ENCODE measurements around the gene P3H2.

Gene P3H2

GRCh38 chr3:189921770-189922169 is 198.9 kb downstream of the P3H2 start:
- no peak for TF ChIP-seq JUND (IDR thresholded peaks at IDR 0.05; ENCODE audit: low read depth)
- in situ Hi-C loops (cut with HindIII; ENCODE audit: low pct_unique_long_range_greater_than_20kb, low sequenced_read_pairs) = no loop called here
- no peak for DNase-seq (ENCODE audit: low read depth in 1 of 2, low spot score in 1 of 2)

GRCh38 chr3:189914799-189915198 is 205.9 kb downstream of the P3H2 start:
- no peak for TF ChIP-seq JUND (IDR thresholded peaks at IDR 0.05; ENCODE audit: low read depth)
- in situ Hi-C loops (cut with HindIII; ENCODE audit: low pct_unique_long_range_greater_than_20kb, low sequenced_read_pairs) = no loop called here
- no peak for DNase-seq (ENCODE audit: low read depth in 1 of 2, low spot score in 1 of 2)

GRCh38 chr3:189911001-189911400 is 209.7 kb downstream of the P3H2 start:
- in situ Hi-C loops (cut with HindIII; ENCODE audit: low pct_unique_long_range_greater_than_20kb, low sequenced_read_pairs) = no loop called here
- DNase-seq (ENCODE audit: low read depth in 1 of 2, low spot score in 1 of 2) = peak in 1 of 2 experiments; percentile 47
- no peak for TF ChIP-seq JUND (IDR thresholded peaks at IDR 0.05; ENCODE audit: low read depth)

GRCh38 chr3:189909573-189909972 is 211.1 kb downstream of the P3H2 start:
- in situ Hi-C loops (cut with HindIII; ENCODE audit: low pct_unique_long_range_greater_than_20kb, low sequenced_read_pairs) = no loop called here

GRCh38 chr3:189909139-189909538 is 211.6 kb downstream of the P3H2 start:
- no peak for TF ChIP-seq JUND (IDR thresholded peaks at IDR 0.05; ENCODE audit: low read depth)
- no peak for DNase-seq (ENCODE audit: low read depth in 1 of 2, low spot score in 1 of 2)
- in situ Hi-C loops (cut with HindIII; ENCODE audit: low pct_unique_long_range_greater_than_20kb, low sequenced_read_pairs) = no loop called here

More at GRCh38 chr3:189909573-189909972, 211.1 kb downstream of the P3H2 start:
- no peak for TF ChIP-seq JUND (IDR thresholded peaks at IDR 0.05; ENCODE audit: low read depth)
- no peak for DNase-seq (ENCODE audit: low read depth in 1 of 2, low spot score in 1 of 2)

- DNase-seq (ENCODE audit: low read depth in 1 of 2, low spot score in 1 of 2) = no peak
Measured at GRCh38 chr3:189908646-189909045, 212.1 kb downstream of the P3H2 start.

GRCh38 chr3:189907803-189908202 is 212.9 kb downstream of the P3H2 start:
- in situ Hi-C loops (cut with HindIII; ENCODE audit: low pct_unique_long_range_greater_than_20kb, low sequenced_read_pairs) = no loop called here
- no peak for TF ChIP-seq JUND (IDR thresholded peaks at IDR 0.05; ENCODE audit: low read depth)
- DNase-seq (ENCODE audit: low read depth in 1 of 2, low spot score in 1 of 2) = no peak

More at GRCh38 chr3:189908646-189909045, 212.1 kb downstream of the P3H2 start:
- no peak for TF ChIP-seq JUND (IDR thresholded peaks at IDR 0.05; ENCODE audit: low read depth)
- in situ Hi-C loops (cut with HindIII; ENCODE audit: low pct_unique_long_range_greater_than_20kb, low sequenced_read_pairs) = no loop called here
